ENCODE measurements around the gene TNK2.
"Not testable (repeated sequence)": the region's sequence is repeated elsewhere in the genome, so short reads cannot be mapped to it uniquely, and the experiment has no call there.

TNK2 gene

DNA sequence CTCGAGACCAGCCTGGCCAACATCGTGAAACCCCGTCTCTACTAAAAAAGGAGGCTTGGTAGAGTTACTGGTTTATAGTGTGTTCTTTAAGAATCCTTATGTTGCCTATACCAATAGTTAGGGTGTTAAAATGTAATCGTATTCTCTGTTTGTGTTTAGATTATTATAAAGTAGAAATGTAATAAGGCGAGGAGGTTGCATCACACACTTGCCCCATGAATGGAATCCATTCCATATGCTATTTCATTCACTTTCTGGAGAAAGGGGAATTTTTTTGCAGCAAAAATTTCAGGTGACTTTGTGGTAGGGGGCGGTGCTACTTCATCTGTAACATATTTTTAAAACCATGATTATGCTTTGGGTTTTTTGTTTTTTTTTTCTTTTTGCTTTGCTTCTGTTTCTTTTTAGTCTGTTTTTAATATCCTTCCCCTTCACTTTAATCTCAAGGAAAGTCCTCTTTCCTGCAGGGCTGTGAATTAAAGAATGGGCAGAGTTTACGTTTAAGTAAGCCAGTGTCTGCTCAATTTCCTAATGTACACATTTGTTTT is 63.6 kb downstream of the TNK2 start:
- no peak for DNase-seq

DNA sequence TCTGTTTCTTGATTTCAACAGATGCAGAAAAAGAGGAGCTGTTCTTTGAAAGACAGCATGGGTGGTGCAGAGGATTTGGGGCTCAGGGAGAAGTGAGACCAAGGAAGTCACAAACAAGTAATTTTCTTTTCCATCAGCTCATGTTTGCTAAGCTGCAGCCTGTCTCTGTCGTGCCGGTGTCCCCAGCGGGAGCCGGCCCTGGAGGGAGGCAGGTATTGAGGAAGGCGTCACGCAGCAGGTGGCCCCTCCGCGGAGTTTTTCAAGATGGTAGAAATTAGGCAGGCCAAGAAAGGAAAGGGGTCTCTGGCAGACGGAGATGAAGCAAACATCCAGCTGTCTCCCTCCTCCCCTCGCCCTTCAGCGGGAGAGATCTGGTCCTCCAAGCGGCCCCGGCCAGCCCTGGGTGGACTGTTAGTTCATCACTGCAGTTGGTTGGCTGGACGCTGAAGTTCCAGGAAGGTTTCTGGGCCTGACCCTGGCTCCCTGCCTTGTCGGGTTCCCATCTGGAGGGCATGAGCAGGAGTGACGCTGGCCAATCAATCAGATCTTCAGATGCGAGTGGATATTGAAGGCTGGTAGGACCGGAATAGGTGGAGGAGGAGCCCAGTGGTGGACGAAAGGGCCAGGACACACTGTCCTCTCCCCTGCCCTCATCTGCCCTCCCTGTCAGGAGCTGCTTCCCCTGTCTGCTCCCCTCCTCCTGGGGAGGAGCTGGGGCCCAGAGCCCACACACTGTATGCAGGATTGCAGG is 68.9 kb downstream of the TNK2 start:
- DNase-seq = no peak

DNA sequence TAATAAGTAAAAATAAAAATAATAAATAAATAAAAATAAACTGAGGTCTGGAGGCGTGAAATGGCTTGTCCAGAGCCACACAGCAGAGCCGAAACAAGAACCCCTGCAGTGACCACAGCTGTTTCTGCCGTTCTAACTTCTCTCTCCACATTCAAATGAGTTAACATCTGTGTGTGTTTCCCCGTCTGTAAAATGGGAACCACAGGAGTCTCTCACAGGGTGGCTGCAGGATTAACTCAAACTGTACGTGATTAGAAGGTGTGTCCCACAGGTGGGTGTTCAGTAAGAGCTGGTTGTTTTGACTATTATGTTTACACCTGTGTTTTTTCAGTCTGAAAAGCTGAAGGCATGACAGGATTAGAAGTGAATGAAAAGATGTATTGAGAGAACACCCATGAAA is 69.6 kb downstream of the TNK2 start:
- no peak for DNase-seq

DNA sequence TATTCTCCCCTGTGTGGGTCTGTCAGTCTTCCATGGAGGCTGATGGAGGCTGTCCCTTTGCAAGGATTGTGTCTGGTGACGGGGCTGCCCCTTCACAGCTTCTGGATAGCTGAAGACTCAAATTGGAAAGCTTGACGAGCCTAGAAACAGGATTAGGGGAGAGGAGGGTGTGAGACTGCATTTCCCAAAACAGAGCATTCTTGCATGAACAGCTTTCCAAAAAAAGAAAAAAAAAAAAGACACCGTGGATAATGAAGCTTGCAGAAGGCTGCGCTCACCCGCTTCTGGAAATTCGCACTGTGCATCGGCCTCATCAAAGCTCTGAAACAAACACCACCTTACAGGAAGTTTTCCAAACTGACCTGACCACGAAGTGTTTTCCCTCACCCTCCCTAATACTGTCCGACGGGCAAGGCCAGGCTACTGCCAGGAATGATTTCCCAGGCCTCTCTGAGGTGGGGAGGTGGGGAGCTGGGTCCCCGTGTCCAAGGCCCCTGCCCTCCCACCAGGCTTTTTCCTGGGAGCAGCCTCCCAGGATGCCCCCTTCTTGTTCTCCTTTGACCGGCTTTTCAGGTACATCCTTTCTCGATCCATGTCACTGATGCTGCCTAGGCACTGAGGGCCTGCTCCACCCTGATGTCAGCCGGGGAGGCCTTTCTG is 71.7 kb downstream of the TNK2 start:
- no peak for DNase-seq

DNA sequence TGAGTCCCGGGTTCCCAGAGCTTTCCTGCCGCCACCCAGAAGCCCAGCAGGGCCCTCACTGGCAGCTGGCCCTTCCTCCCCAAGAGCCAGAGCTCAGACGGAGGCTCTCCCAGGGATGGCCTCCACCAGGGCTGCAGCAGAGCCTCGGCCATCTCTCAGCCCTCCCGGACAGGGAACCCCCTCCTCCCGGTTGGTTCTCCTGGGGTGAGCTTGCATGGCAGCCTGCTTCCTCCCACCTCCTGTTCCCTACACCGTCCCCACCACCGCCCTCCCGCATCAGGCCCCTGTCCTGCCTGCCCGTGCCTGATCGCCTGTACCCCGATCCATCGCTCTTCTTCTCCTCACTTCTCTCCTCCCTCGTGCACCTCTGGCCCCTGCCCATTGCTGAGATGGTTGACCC is 72.6 kb downstream of the TNK2 start:
- no peak for DNase-seq

DNA sequence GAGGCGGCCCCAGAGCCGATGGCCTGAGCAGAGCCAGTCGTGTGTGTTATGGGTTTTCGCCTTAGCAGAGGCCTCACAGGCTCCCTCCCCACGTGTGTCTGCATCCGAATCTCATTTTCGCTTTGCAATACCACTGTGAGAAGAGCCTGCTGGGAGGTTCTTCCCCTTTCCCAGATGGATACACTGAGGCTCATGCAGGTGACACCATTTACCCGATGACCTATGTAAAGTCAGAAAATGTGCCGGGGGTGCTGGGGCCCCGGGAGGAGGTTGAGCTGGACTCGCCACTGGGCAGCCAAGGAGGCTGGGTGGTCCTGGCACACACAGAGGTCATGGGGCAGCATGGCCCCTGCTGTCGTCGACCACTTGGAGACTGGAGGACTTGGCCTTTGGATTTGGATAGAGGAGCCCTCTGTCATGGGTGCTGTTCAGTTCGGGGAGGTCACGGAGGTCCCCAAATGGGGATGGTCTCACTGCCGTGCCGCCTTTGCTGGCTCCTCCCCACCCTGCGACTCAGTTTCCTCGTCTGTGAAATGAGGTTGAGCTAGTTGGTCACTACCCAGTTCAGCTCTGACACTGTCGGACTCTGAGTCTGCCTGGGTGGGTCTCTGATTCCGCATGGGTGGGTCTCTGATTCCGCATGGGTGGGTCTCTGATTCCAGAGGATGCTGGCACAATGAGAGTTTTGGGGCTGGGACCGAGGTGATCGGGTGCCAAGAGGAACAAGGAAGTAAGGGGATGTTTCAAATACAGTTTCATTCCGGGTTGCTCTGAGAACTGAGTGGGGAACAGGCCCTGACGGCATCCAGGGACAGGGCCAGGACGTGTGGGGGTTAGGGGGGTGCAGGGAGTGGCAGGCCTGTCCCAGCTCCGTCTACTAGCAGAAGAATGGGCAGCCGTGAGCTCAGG is 73.4 kb downstream of the TNK2 start:
- DNase-seq = no peak

DNA sequence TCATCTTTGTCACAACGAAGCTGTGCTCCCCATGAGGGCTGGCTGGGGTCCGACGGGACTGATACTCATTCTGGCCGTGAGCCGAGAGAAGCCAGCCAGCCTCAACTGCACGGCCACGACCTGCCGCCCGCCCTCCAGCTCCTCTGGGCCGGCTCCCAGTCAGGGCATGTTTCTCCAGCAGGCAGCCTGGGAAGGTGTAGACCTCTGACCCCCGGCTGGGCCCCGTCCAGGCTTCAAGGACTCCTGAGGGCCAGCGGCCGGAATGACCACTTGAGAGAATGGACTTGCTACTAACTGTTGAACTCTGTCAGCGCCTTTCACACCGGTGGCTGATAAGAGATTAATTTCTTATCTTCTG is 78.5 kb downstream of the TNK2 start:
- no peak for DNase-seq

DNA sequence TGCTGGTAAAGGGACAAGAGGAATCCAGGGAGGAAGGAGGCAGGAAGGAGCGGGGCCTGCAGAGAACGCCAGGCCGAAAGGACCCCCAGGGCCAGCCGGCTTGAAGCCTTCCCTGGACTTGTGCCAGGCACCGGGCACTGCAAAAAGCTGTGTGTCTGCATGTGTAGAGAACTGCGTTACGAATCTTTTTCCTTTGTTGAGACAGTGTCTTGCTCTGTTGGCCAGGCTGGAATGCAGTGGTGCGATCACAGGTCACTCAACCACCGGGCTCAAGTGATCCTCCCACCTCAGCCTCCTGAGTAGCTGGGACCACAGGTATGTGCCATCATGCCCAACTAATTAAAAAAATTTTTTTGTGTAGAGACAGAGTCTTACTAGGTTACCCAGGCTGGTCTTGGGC is 79.6 kb downstream of the TNK2 start:
- DNase-seq = no peak

DNA sequence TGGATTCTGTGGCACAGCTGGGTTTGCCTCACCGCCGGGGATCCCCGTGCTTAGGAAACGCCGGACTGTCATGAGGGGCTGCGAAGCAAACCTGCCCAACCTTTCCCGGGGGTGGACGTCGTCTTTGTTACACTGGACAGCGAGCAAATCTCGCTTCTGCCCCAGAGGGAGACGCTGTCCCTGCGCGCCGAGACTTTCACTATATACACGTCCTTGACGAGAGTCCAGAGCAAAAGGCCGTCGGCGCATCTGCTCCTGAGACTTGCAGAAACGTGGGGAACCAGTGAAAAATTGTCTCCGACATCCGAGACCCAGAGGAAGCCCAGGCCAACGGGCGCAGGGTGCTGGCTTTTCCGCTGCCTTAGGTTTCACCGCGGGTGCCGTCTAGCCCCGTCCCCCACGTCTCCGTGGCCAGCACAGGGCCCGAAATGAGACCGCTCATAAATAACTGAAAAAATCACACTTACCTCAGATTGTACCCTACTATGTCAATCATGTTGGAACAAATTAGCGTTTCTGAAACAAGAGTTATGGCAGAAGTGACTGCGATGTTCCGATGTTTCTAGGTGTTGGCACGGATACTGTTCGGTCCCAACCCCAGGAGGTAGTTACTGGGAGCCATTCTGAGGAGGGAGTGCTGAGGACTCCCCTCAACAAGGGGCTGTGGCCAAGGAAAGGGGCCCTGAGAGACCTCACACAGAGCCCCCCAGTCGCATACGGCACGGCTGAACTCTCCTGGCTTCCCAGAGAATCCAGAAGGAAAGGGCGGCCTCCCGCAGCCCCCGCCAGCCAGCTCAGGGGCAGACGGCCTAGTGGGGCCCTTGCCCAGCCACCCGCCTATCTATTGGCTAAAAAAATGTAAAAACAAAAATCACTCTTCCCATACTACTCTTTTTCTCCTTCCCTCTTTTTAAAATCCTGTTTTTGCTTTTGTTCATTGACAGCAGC is 82.2 kb downstream of the TNK2 start:
- DNase-seq = no peak

DNA sequence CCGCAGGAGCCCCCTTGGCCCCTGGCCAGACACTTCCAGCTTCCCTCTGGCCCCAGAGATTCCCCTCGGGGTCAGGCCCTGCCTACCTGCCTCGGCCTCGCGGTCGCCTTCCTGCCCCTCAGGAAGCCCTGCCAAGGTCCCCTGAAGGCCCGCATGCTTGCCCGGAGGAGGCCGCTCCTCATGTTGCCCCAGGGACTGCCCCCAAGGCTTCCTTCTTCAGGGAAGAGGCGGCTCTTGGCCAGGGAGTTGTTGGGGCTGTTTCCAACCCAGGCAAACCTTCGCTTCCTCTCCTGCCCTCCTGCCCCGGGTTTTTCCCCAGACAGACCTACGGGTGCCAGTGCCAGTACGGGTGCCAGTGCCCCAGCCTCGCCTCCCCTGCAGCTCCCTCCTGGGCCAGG is 83.2 kb downstream of the TNK2 start:
- no peak for DNase-seq

DNA sequence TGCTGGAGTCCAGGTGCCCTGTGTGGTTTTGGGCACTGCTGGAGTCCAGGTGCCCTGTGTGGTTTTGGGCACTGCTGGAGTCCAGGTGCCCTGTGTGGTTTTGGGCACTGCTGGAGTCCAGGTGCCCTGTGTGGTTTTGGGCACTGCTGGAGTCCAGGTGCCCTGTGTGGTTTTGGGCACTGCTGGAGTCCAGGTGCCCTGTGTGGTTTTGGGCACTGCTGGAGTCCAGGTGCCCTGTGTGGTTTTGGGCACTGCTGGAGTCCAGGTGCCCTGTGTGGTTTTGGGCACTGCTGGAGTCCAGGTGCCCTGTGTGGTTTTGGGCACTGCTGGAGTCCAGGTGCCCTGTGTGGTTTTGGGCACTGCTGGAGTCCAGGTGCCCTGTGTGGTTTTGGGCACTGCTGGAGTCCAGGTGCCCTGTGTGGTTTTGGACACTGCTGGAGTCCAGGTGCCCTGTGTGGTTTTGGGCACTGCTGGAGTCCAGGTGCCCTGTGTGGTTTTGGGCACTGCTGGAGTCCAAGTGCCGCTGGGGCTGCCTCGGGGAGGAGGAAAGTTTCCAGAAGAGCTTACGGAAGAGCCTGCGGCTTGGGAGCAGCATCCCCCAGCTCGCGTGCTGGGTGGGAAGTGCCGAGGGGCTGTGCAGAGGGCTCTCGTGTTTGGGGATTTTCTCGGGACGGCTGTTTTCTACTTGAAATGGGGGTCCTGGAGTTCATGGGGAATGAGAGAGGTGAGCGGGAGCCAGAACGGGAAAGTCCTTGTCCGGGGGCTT is 83.7 kb downstream of the TNK2 start:
- DNase-seq = not testable (repeated sequence)

DNA sequence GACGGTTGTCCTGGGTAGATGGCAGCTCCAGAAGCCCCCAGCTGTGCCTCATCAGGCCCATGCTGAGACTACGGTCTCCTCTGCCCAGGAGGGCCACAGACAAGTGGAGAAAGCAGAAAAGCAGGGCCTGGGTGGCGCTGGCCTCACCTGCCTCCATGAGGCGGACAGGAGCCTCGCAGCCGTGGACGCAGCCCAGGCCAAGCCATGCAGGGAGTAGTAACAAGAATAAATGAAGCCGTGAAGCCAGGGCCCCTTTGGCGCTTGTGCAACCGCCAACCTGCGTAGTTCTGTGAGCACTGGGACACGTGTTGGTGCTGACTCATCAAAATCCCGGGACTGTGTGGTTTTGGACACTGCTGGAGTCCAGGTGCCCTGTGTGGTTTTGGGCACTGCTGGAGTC is 84.4 kb downstream of the TNK2 start:
- DNase-seq = no peak

DNA sequence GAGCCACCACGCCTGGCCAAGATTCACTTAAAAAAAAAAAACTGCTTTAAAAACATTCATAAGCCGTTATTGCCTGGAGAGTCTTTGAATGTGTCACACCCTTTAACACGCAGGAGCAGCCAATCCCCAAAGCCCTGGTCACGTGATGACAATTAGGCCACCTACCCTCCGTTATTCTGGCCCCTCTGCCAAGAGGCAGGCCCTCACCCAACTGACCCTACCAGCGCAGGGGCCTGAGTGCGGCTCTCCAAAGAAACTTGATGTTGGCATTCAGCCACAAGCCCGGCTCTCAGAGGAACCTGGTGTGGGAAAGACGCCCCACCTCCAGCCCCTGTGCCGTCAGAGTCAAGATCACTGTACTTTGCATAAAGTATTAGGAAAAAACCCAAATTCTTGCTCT is 85.1 kb downstream of the TNK2 start:
- DNase-seq = no peak

DNA sequence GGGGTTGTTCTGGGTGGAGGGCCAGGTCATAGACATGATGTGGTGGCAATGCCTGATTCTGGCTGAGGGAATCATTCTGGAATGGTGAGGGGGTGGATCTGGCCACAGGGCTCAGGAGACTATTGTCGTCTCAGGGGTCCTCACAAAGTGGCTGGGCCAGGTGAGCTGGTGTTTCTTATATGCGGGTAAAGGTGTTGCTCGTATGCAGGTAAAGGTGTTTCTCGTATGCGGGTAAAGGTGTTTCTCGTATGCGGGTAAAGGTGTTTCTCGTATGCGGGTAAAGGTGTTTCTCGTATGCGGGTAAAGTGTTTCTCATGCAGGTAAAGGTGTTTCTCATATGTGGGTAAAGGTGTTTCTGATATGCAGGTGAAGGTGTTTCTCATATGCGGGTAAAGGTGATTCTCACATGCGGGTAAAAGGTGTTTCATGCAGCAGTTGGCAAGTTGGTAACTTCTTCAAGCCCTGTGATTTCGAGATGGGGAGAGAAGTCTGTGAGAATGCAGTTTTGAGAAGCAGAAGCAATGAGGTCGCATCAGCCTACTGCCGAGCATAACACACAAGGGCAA is 86.1 kb downstream of the TNK2 start:
- DNase-seq = no peak

DNA sequence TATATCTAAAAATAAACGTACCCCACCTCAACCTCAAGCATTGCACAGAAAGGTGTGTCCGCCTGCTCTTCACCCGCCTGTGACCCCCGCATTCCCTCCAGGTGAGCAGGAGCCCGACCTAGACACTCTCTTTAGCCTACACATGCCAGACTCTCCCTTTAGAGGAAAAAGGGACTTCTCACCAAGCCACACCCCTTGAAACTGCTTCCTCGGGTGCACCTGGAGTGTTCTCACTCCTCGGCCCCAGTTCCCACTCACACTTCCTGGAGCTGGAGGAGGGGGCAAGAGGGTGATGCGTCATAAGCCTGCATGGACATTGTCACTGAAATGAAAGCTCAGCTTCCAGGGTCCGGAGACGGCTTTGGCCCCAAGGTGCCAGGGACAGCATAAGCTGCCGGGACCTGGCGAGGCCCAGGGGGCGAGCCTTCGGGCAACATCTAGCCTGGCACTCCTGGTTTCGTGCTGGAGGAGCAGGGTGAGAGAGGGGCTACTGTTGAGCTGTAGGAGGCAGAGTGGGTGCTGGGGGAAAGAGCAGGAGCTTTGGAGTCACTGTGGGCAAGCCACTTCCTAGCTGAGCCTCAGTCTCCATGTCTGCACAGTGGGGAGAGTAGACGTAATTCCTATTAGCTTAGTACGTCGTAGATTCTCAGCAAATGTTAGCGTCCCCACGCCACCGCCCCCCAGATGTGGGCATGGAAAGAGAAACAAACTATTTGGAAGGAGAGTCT is 86.8 kb downstream of the TNK2 start:
- no peak for DNase-seq

DNA sequence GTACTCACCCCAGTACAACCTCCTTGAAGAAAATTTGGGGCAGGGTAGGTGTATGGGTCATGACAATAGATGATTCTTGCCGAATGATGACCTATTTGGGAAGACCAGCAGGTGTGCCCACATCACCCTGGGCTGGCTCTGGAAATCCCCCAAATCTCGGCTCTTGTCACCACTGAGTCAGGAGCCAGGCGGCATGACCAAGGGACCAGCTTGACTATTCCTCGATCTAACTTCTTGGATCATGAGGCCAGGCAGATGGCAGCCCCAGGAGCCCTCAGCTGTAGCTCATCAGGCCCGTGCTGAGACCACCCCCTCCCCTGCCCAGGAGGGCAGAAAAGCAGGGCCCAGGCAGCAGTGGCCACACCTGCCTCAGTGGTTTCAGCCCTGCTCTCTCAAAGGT is 87.5 kb downstream of the TNK2 start:
- DNase-seq = no peak

DNA sequence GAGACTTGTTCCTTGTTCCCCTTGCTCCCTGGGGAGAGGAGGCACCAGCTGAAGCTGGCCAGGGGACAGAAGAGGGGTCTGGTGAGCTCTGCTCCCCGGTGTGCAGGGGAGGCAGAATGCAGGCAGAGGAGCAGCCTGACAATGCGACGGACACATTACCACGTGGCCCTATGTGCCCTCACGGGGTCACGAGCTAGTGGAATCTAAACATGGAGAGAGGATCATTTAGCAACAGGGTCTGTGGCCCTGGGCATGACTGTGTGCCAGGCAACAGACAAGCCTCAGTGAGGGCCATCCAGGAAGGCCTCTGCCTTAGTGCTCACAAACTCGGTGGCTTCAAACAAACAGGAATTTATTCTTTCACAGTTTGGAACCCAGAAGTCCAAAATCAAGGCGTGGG is 88.2 kb downstream of the TNK2 start:
- DNase-seq = no peak

DNA sequence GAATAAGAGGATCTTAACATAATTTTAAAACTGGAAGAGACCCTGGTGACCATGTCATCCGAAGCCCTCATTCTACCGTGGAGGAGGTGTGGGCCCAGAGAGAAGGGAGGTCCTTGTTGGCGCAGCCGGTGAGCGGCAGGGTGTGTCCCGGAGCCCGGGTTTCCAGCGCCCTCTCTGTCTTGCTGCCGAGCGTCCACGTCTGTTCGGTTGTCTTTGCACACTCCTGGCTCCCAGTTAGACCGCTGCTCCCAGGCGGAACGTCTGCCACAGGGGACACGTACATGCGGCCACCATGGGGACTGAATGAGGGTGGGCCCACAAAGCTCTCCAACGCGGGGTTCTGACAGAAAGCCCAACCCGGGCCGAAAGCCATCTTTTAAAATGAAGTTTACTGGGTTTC is 90.0 kb downstream of the TNK2 start:
- DNase-seq = no peak

DNA sequence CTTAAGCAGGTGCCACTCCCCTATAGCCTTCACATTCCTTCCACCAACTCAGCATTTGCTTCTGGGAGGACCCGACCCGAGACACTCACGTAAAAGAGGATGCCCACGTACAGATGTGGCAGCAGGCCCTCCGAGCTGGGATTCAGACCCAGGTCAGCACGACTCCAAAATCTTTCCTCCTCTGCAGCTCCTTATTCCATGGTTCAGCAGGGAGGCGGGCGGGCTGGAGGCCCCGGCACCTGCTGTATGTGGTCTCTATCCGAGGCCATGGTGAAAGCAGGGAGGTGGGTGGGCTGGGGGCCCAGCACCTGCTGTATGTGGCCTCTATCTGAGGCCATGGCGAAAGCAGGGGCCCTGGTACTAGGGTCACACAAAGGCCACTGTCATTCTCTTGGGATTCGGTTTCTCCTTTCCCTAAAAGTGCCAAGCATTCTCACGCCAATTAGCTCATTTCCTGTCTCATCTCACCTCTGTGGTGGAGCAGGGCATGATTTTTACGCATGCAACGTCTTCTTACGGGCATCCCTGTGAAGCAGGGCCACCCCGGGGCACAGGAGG is 90.7 kb downstream of the TNK2 start:
- DNase-seq = no peak

DNA sequence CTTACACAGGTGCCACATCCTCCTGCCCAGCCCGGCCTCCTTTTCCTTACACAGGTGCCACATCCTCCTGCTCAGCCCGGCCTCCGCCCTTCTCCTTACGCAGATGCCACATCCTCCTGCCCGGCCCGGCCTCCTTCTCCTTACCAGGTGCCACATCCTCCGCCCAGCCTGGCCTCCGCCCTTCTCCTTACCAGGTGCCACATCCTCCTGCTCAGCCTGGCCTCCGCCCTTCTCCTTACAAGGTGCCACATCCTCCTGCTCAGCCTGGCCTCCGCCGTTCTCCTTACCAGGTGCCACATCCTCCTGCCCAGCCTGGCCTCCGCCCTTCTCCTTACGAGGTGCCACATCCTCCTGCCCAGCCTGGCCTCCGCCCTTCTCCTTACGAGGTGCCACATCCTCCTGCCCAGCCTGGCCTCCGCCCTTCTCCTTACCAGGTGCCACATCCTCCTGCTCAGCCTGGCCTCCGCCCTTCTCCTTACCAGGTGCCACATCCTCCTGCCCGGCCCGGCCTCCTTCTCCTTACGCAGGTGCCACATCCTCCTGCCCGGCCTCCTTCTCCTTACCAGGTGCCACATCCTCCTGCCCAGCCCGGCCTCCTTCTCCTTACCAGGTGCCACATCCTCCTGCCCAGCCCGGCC is 92.0 kb downstream of the TNK2 start:
- not testable (repeated sequence) for DNase-seq
